ENCODE data around the gene BSG.
"Not testable (repeated sequence)": the region's sequence is repeated elsewhere in the genome, so short reads cannot be mapped to it uniquely, and the experiment has no call there.

The BSG gene

DNA sequence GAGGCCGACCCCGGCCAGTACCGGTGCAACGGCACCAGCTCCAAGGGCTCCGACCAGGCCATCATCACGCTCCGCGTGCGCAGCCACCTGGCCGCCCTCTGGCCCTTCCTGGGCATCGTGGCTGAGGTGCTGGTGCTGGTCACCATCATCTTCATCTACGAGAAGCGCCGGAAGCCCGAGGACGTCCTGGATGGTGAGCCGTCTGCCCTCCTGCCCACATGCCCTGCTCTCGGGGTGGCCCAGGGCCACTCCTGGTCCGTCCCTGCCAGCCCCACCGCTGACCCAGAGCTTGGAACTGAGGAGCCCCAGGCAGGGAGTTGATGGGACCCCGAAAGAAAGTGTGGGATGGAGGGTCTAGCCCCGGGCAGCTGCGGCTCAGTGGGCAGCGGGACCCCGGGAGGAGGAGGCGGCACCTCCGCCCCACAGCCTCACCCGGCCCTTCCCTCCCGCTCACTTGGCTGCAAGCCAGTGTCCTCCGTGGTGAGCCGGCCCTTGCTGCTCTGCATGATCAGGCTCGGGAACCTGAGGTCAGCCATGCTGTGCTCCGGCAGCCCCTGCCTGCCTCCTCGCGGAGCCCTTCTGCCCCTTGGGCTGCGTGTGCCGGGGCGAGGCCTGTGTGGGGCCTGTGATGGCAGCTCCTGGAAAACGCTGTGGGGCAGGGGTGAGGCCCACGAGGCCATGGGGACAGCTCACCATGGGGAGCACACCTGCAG, 9.2 kb downstream of the BSG start:
- DNase-seq (ENCODE audit: insufficient read length, low spot score), result no peak
- TF ChIP-seq CTCF (IDR thresholded peaks at IDR 0.05; ENCODE audit: insufficient read depth, missing control alignments), result no peak
- no peak for FAIRE-seq

- FAIRE-seq, result no peak
- DNase-seq (ENCODE audit: insufficient read length, low spot score), result no peak
- TF ChIP-seq CTCF (IDR thresholded peaks at IDR 0.05; ENCODE audit: insufficient read depth, missing control alignments), result no peak
Measured at GRCh38 chr19:582497-583197, 10.3 kb downstream of the BSG start.

- no peak for DNase-seq (ENCODE audit: insufficient read length, low spot score)
- TF ChIP-seq CTCF (IDR thresholded peaks at IDR 0.05; ENCODE audit: insufficient read depth, missing control alignments), result no peak
- FAIRE-seq, result no peak
Measured at GRCh38 chr19:583198-583967, 11.0 kb downstream of the BSG start.

- FAIRE-seq, result no peak
- no peak for DNase-seq (ENCODE audit: insufficient read length, low spot score)
- no peak for TF ChIP-seq CTCF (IDR thresholded peaks at IDR 0.05; ENCODE audit: insufficient read depth, missing control alignments)
Measured at GRCh38 chr19:583968-584239, 11.5 kb downstream of the BSG start.

DNA sequence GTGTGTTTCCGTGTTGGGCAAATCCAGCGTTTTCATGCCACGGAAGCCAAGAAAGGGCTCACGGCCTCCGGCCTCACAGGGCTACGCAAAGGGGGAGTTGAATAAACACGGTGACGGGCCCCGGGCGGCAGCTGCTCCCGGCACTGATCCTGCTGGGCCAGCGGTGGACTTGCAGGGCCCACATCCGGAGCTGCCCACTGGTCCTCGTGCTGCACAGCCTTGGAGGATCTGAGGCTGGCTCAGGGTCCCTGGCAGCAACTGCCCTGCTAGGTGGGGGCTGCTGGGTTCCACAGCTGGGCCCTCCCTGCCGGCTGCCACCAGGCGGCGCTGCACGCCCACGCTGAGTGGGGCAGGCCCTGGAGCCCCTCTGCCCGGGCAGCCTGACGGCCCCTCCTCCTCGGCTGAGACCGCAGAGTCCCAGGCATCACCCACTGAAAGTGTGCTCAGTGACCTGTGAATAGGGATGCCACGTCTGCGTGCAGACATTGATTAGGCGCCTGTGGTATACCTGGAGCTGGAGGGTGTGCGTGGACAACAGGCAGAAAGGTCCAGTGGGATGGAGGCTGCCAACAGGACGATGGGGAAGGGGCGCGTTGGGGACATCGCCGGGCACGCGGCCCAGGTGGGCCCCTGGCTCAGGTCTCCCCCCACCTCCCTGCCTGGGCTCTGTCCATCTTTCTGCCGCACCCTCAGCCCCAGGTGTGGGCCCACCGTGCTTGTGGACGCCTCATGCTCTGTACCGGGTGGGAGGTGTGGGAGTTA, 12.0 kb downstream of the BSG start:
- TF ChIP-seq CTCF (IDR thresholded peaks at IDR 0.05; ENCODE audit: insufficient read depth, missing control alignments), result peak; percentile 75
- FAIRE-seq (no peak), DNase-seq (ENCODE audit: insufficient read length, low spot score) (peak; percentile 92)

- FAIRE-seq; DNase-seq (ENCODE audit: insufficient read length, low spot score): not testable (repeated sequence)
Measured at GRCh38 chr19:585146-585545, 12.8 kb downstream of the BSG start.

GRCh38 chr19:585551-586110, 13.2 kb downstream of the BSG start:
- no peak for TF ChIP-seq CTCF (IDR thresholded peaks at IDR 0.05; ENCODE audit: insufficient read depth, missing control alignments)
- FAIRE-seq, result no peak
- no peak for DNase-seq (ENCODE audit: insufficient read length, low spot score)

All from D721Med (cell line).